Measurements from ENCODE around the gene SURF1. TPM values are rescaled to one million over a fixed set of nuclear protein-coding genes. Genes with fewer than 3 reads are reported as not detected.

Gene SURF1
- total and polyA plus RNA-seq, 9 of the 15 experiments (the other 6 are each of a cell fraction or from before 2014, with no cell fraction given): 16.1 to 31.3 (median 20.9) TPM

GRCh38 chr9:133309608-133310007, 46.7 kb downstream of the SURF1 start (continued):
- TF ChIP-seq CBX3 (IDR thresholded peaks at IDR 0.05; ENCODE audit: borderline replicate concordance in 1 of 2, low read length in 2 of 2) (peak in 1 of 2 experiments; percentile 96; a peak in 2 of 3 replicates), SIN3A (IDR thresholded peaks at IDR 0.05; ENCODE audit: borderline replicate concordance in 2 of 2, control insufficient read depth in 1 of 2, low read depth in 2 of 2, low read length in 2 of 2) (no peak), HNRNPUL1 (IDR thresholded peaks at IDR 0.05; ENCODE audit: low read length) (no peak), SMARCE1 (IDR thresholded peaks at IDR 0.05) (no peak), ZNF766 (CRISPR knock-in tag; conservative IDR thresholded peaks at IDR 0.05) (no peak), HDAC3 (IDR thresholded peaks at IDR 0.05; ENCODE audit: borderline replicate concordance, partially characterized antibody) (no peak), SAFB (IDR thresholded peaks at IDR 0.05; ENCODE audit: borderline replicate concordance, low read depth, low read length) (no peak), HNRNPL (IDR thresholded peaks at IDR 0.05; ENCODE audit: low read depth, low read length) (no peak), PRDM10 (IDR thresholded peaks at IDR 0.05; ENCODE audit: partially characterized antibody) (no peak), ZNF79 (CRISPR knock-in tag; IDR thresholded peaks at IDR 0.05; ENCODE audit: low read depth) (no peak), MTA2 (IDR thresholded peaks at IDR 0.05; ENCODE audit: low read depth) (no peak), ARID2 (IDR thresholded peaks at IDR 0.05) (no peak), KAT2B (IDR thresholded peaks at IDR 0.05; ENCODE audit: low read depth, low read length) (no peak), RNF219 (CRISPR knock-in tag; IDR thresholded peaks at IDR 0.05) (no peak), TRIM28 (IDR thresholded peaks at IDR 0.05) (peak; percentile 95), ZSCAN29 (IDR thresholded peaks at IDR 0.05) (no peak), MCM3 (IDR thresholded peaks at IDR 0.05) (no peak), TRIM24 (IDR thresholded peaks at IDR 0.05) (peak; percentile 39 to 68; a peak in 2 of 4 replicates), ZNF395 (CRISPR knock-in tag; IDR thresholded peaks at IDR 0.05) (no peak), ATF7 (IDR thresholded peaks at IDR 0.05) (no peak), CTCF (IDR thresholded peaks at IDR 0.05 in 2 of 3, conservative IDR thresholded peaks at IDR 0.05 in 1 of 3; ENCODE audit: insufficient read depth in 2 of 3, low read depth in 1 of 3, low read length in 3 of 3) (no peak), ZNF311 (CRISPR knock-in tag; IDR thresholded peaks at IDR 0.05) (no peak)
